ENCODE measurements around the gene SP3.
A peak's percentile ranks its signal among the peaks of the same experiment; 100 is the strongest.

Gene SP3

DNA sequence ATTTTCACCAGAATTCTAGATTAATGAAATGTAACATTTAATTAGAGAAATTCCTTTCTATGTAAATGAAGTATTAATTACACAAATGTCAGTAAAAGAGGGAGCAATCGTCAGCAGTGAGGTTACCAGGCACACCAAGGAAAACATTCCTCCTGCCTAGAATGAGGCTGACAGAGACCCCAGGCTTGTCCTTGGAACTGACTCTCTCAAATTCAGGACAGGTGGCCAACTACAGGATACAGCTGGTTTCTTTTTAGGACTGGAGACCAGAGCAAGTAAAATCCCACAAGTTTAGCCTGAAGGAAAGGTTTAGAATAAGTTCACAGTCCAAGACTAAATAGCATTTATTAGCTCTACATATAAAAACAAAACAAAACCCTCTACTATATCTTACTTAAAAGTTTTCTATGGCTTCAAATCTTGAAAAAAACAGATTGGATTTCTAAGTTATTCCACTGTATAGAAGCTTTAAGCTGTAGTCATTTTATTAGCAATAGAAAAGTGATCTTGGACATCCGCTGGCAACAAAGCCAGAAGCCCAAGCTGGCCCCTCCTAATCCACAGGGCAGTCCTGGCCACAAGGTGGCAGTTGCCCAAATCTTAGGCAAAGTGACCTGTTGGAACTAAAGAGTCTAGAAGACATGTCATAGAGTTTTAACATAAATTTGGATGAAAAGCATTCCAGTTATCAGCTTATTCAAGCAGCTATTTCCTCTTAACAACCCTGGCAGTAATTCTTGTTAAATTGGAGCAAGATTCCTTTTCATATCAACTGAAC, 81.0 kb downstream of the SP3 start:
- DNase-seq, result no peak

DNA sequence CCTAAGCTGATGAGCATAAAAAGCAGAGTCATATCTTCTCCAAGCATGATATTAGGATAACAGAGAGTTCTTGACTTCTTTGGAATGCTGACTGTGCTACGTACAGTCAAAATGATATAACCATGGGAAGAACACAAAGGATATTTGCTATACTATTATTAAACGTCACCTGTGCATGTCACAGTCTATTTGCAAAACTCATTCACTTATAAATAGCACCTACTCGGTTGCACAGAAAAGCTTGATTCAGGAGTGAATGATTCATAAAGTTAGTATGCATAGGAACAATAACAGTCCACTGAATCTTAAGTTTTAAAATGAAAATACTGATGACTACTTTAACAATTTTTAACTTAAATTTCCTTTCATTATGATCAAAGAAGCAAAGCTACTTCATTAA, 83.3 kb downstream of the SP3 start:
- DNase-seq, result no peak

DNA sequence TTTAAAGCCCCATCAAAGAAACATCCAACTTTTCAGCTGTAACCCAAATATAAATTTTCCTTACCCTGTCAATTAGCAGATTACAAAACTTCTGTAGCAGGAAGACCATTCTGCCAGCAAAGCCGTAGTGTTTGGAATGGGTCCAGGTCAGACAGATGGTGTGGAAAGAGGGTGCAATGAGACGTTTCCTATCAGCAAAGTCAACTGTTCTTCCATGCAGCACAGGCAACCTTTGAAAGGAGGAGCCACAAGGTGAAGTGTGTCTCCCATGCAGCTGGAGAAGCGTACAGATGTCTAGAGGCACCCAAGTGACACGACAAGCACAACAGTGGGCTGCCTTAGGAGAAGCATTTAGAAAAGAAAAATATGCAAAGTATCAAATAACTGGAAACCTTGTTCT, 83.7 kb downstream of the SP3 start:
- no peak for DNase-seq

DNA sequence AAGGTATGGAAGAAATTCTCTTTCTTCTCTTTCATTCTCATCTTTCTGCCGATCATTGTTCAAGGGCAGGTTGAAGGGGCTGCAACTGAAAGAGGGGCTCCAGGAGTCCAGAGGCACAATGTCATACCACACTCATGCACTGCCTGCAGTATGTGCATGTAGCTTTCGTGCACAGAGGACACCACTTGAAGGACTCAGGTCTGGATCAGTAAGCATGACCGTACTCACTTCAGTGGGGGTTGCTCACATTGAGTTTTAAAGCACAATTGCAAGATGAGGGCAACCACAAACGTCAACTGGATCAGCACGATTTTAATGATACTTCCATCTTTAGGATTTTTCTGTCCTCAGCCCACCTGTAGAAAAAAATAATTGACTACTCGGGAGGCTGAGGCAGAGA, 84.6 kb downstream of the SP3 start:
- no peak for DNase-seq

DNA sequence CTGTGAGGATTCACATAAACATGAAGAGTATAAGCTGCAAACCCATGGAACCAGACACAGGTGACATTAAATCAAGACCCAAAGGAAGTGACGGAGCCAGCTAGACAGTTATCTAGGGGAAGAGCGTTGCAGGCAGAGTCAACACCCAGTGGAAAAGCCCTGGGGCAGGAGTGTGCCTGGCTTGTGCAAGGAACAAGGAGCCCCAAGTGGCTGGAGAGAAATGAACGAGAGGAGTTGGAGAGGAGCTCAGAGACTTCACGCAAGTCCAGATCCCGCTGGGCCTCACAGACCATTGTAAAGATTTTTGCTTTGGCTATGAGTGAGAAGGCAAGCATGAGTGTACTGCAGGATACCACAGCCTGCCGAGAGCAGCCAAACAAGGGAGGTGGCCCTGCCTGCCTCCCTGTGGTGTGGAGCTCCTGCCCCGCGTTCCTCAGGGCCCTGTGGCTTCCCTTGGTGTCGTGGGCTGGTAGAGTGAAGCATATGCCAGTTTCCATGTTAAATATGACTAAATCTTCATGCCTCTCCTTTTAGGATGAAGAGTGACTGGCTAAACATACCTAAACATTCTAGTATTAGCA, 88.2 kb downstream of the SP3 start:
- DNase-seq, result no peak

DNA sequence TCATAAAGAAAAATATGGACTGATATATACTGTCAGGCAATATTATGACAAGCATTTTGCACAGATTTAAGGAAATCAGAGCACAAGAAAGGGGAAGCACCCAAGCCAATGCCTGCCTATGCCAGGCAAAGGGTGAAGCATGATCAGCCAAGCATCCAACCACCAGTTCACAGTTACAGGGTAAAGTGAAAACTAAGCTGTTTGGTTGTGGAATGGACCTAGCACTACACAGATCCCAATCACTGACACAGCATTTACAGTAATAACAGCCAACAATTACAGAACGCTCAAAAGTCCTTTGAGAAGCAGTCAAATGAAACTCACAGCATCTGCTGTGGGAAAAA, 90.3 kb downstream of the SP3 start:
- no peak for DNase-seq

DNA sequence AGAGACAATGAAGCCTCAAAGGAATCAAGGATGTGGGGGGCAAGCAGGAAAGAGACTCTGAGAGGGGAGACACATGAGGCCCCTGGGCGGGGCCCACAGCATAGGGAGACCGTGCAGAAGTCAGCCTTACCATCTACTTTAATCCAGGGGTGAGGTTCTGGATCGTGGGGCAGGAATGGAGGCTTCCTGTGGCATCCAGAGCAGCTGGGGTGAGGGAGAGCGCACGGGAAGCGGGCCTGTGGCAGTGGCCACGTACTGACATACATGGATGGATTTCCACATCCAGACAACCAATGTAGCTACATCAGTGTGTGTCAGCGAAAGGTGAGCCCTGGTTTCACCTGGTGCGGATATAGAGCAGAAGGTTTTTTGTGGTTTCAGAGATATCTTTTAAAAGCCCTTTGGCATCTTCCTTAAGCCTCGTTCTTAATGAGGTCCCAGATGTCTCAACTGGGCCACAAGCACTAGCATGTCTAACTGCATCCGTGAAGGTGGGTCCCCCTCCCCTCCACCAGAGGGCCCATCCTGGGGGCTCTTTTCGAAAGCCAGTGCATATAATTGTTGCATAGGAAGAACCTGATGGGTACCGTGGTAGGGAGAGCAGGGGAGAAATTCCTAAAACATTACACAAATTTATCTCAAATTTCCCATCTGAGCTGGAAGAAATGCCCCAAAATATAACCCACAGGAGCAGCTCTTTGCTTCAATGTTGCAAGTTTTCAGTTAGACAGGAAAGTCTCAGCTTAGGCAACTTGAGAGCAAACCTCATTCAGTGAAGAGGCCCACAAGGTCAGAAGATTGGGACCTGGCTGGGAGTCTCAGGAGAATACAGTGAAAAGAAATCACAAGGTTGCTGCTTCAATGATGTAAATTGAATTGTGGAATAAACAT, 90.9 kb downstream of the SP3 start:
- DNase-seq, result no peak

DNA sequence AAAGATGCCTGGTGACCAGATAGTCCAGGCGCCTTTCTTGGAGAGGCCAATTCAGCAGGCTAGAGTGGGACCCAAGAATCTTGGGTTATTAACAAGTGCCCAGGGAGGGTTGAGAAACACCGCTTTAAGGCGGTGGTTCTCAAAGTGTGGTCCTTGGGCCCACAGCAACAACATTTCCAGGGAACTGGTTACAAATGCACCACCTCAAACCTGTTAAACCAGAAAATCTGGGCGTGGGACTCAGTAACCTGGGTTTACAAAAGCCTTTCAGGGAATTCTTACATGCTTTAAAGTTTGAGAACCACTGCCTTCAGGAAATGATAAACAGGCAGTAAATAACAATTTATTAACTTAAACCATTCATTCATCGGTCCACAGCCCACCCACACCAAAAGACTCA, 92.5 kb downstream of the SP3 start:
- DNase-seq, result no peak

DNA sequence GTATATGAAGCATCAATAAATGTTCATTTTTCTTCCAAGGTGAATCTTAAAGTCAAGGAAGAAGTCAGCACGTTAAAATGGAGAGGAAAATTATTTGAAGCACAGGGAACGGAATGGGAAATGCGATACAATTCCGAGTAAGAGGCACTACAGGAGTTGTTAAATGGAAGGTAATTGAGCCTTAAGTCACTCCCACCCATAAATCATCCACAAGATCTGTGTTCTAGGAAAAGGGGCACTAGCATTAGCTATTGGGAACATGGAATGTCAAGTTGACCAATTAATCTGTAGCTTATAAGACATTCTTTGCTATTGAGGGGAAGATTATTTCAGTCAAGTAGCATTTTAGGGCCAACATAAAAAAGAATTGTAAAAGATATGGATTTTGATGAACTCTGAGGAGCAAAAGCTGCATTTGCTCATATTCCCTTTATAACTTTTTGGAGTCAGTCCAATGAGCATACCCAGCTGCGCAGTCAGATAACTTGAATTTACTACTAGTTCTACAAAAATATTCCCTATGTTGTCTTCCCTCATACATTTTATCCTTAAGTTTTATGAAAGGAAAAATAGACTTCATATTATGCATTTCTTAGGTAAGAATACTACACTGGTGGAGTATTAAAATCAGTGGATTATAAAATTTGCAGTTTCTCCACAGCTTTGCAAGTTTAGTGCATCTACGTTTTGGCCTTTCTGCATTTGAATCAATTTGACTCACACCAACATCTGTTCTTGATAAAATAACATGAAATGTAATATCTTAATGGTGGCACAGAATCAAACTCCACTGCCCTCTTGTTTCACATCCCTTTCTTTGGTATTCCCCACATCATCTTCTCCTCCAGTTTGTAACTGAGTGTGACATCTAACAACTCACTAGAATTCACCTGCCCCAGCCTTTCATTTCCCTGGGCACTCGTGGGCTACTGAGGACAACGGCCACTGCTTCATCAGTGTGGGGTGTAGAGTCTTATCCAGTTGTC, 95.6 kb downstream of the SP3 start:
- DNase-seq, result peak; percentile 7 to 13

DNA sequence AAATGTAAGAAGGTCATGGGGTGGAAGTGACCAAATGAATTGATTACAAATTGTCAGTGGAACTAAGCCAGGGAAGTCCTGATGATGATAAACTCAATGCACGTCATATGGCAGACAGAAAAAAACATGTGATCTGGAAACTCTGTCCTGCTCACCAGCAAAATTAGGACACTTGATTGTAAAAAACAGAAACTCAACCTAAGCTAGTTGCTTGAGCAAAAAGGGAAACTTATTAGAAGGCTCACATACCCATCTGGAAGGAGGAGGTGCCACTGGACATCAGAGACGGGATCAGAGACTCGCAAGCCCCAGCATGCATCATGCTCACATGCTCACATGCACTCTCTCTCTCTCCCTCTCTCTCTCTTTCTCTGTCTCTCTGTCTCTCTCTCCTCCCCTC, 96.8 kb downstream of the SP3 start:
- DNase-seq, result no peak

DNA sequence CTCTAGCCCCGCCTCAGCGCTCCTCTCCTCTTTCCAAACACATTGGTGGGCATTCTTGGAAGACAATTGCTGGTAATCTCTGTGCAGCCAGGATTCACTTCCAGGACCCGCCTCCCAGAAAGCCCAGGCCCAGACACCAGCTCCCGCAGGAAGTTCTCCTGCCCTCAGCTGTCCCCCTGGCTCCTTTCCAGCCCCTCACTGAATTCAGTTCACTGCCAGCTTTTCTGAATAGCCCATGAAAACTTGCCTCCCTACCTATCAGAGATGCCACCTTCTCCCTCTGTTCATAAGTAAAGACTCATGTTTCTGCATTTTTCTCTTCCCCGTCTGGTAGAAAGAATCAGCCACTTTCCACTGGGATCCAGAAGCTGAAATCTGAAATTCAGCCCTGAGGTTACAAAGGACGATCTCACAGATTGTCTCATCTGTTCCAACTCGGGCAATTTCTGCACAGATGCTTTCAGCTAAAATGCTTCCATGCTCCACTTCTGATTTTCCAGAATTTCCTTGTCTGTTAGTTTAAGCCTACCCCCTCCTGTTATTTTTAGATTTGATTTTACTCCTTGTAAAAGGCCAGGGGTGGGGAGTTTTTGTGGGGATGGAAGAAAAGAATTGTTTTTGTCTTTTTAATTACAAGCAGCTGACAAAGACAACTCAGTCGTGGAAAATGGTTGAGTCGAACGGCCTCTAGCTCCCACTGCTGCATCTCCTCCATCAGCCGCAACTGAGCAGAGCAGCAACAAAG, 98.1 kb downstream of the SP3 start:
- DNase-seq, result no peak

DNA sequence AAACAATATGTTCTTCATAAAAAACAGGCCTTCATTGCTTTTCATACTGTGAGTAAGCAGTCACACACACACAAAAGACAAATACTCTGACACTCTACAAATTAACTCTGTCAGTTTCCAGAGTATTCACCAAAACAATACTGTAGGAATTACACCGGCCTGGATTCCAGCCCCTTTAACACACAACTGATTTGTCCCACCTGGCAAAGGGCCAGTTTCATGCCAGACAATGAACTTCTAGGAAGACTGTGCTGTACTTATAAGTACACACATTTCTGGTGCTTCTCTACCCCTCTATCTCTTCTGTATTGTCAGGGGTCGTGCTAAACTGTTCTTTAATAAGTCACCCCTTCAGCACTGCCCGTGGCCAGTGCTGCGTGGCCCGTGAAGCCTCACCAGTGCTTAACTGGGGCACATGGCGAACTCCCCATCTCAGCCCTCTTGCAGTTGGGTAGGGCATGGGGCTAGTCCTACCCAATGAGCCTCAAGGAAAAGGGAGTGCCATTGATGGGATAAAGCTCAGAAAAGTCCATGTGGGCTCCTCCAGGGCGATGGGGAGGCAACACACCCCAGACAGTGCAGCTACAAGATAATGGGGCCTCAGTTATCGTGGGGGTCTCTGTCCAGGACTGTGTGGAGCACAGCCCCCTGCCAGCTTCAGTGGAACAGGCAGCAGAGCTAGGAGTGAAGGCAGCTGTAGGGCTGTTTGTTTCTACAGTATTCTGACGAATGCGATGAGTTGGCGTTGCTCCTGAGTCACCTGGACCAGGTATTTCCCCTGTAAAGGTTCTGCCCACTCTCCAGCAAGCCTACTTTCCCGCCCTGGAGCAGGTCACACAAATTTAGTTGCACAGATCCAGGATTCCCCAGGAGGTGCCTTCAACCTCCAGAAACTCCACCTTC, 99.0 kb downstream of the SP3 start:
- DNase-seq, result no peak

DNA sequence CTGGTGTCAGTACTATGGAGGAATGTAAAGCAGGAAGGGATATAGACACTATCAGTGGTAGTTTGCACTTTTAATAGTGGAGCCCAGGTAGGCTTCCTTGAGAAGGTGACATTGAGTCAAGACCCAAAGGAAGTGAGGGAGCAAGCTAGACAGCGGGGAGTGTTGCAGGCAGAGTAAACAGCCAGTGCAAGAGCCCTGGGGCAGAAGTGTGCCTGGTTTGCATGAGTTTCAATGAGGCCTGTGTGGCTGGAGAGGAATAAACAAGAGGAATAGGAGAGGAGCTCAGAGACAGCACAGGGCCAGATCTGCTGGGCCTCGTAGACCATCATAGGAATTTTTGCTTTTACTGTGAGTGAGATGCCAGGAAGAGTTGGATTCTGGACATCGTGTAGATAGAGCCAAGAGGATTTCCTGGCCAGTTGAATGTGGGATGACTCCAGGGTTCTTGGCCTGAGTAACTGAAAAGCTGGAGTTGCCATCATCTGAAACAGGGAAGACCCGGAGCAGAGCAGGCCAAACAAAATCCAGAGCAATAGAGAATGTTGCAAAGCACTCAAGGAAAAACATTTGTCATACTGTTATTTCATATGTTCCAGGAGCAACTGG, 102.5 kb downstream of the SP3 start:
- DNase-seq, result no peak

DNA sequence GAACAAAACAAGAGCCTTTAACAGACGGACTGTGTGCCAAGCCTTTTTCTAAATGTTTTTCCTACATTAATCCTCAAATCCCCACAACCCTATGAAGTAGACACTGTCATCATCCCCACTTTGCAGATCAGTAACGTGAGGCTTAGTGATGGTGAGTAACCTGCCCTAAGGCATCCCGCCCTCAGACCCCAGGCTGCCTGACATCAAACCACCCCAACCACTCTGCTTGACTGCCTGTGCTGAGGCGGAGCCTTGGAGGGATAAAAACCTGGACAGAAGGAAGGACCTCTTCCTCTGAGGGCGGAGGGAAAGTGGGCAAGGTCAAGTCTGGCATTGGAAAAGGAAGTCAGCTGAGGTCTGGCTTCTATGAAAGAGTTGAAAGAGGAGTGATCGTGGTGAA, 104.6 kb downstream of the SP3 start:
- DNase-seq, result no peak

DNA sequence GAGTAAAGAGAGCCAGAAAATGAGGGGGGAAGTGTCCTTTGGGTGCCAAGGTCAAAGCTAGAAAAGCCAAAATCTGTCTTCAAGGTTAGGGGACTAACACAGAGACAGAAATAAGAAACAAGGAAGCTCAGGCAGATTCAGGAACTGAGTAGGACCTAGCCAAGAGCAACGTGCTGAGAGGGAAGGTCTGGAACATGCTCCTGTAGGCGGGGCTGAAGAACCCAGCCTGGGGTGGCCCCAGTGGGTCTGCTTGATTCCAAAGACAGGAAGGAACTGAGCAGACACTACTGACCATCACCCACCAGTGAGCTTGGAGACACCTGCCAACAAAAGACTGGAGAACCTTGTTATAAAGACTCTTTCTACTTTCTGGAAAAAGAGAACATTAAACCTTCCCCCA, 105.1 kb downstream of the SP3 start:
- DNase-seq, result no peak

DNA sequence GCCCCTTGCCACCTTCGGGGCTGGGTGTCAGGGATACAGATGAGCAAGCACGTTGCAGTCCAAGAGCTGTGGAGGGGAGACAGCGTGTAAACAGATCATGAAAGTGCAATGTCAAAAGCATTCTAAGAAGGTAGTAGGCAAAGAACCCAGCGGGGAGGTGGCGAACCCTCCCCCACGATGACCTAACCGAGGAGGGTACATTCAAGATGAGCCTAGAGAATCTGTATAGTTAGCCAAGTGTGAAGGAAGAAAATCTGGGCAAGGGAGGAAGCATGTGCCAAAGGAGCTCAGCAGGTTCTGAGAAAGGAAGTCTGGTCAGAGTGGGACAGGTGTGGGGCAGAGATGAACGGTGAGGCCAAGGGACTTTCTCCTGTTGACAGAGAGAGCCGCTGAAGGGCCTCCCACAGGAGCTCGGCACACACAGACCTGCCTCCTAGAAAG, 106.9 kb downstream of the SP3 start:
- no peak for DNase-seq
